Fibroblast of villous mesenchyme (primary cell): ENCODE measurements around the gene ZDHHC1. TPM values are rescaled to one million over a fixed set of nuclear protein-coding genes. Genes with fewer than 3 reads are reported as not detected.
A peak's percentile ranks its signal among the peaks of the same experiment; 100 is the strongest.
"Not testable (repeated sequence)": the region's sequence is repeated elsewhere in the genome, so short reads cannot be mapped to it uniquely, and the experiment has no call there.

Experiments
- DNase-seq: peaks from one replicate; pipeline ENCODE4 v3.0.0-alpha.2; 2010; ENCODE audit warnings: low read depth
- H3K4me3 ChIP-seq: 2 replicates; pipeline ENCODE4 v1.5.1; 2011; ENCODE audit warnings: low read depth, mild to moderate bottlenecking, low read length
- total RNA-seq: library from RNA; depleted of rRNA; stranded (reverse); fragments of >200 nt; gene quantifications from 2 replicates; pipeline ENCODE4 v1.2.3, GENCODE V29; 2012
- TF ChIP-seq, protein P1 (sequence below): IDR thresholded peaks from 2 replicates; pipeline ENCODE4 v1.5.1; 2012; ENCODE audit warnings: low read depth, mild to moderate bottlenecking, low read length; ENCODE audit not compliant: insufficient read depth

The ZDHHC1 gene
- total RNA-seq, 1 donor: 5.2 TPM

DNA sequence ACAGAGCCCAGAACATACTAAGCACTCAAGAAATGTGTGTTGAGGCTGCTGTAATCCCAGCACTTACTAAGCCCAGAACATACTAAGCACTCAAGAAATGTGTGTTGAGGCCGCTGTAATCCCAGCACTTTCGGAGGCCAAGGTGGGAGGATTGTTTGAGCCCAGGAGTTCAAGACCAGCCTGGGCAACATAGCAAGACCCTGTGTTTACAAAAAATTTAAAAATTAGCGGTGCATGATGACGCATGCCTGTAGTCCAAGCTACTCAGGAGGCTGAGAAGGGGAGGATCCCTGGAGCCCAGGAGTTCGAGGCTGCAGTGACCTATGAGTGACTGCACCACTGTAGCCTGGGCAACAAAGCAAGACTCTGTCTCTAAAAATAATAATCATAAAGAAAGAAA lies 6.7 kb upstream of the ZDHHC1 start:
- H3K4me3 ChIP-seq: no peak overlapping the region
- no peak for DNase-seq
- TF ChIP-seq, protein P1, sequence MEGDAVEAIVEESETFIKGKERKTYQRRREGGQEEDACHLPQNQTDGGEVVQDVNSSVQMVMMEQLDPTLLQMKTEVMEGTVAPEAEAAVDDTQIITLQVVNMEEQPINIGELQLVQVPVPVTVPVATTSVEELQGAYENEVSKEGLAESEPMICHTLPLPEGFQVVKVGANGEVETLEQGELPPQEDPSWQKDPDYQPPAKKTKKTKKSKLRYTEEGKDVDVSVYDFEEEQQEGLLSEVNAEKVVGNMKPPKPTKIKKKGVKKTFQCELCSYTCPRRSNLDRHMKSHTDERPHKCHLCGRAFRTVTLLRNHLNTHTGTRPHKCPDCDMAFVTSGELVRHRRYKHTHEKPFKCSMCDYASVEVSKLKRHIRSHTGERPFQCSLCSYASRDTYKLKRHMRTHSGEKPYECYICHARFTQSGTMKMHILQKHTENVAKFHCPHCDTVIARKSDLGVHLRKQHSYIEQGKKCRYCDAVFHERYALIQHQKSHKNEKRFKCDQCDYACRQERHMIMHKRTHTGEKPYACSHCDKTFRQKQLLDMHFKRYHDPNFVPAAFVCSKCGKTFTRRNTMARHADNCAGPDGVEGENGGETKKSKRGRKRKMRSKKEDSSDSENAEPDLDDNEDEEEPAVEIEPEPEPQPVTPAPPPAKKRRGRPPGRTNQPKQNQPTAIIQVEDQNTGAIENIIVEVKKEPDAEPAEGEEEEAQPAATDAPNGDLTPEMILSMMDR: no peak

DNA sequence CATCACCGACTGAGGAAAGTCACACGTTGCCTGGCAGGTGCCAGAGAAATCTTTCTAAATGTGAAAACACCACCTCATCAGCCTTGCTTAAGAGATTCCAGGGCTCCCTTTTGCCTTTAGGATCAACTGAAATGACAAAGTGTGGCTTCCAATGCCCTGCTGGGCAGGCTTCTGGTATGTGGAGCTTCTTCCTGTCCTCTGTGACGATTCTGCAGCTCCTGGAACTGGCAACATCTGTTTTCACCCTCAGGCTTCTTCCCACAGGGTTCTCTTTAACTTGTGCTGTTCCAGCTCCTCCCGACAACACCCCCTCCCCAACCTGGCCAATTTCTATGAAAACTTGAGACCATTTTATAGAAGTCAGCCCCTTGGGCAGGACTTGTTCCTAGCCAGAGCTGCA lies 4.8 kb upstream of the ZDHHC1 start:
- H3K4me3 ChIP-seq: no peak overlapping the region
- no peak for DNase-seq
- TF ChIP-seq, protein P1: no peak

DNA sequence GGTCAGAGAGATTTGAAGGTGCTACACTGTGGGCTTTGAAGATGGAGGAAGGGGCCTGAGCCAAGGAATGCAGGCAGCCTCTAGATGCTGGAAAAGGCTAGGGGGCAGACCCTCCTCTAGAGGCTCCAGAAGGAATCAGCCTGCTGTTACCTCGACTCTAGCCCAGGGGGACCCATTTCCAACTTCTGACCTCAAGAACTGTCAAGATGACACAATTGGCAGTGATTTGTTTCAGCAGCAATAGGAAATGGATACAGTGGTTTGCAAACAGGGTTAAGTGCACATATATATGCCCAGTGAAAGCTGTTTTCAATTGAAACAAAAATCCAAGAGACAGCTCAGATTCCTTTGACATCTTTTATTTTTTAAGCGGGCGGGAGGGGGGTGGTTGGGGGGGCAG lies 3.7 kb upstream of the ZDHHC1 start:
- DNase-seq: no peak
- TF ChIP-seq, protein P1: no peak
- no peak overlapping the region for H3K4me3 ChIP-seq

DNA sequence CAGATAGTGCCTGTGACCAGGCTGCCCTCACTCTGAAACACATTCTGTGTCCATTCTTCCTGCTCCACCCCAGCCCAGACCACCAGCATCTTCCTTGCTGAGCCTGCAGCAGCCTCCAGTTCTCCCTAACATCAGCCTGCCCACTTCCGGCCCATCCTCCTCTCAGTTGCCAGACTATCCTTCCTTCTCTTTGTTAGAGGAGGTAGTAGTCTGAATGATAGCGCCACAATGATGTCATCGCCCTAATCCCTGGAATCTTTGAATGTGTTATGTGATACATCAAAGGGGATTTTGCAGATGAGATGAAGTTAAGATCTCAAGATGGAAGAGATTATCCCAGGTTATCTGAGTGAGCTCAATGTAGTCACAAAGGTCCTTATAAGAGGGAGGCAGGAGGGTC lies 3.2 kb upstream of the ZDHHC1 start:
- TF ChIP-seq, protein P1: no peak
- DNase-seq: no peak
- no peak overlapping the region for H3K4me3 ChIP-seq

DNA sequence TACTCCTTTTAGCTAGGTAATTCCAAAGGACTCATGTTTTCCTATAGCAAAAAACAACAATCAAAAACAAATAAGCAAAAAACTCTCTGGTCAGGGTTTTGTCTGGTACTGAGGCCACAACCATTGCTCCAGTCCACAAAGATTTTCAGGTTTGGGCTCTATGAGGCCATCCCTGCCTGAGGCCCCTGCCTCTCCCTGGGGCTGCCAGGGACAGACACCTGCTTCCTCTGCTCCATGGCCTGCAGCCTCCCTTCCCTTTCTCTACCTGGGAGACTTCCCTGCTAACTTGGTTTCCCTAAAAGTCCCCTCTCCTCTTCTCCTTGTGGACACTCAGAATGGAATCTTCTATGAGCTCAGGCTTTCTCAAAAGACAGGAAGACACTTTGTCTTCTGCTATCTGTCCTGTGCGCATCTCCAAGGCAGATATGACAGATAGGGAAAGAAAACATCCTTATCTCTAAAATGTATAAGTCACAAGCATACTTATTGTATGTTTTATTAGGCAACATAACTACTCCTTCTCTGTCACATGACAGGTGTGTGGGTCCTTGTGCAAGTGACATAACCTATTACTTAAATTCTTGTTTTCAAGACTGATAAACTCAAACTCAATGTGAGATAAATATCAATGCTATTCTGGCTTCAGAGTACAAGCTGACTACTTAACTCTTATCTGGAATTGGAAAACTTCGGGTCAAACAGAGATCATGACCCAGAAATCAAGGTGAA lies 1.2 kb upstream of the ZDHHC1 start:
- TF ChIP-seq, protein P1: no peak
- H3K4me3 ChIP-seq: no peak overlapping the region
- DNase-seq: no peak

- DNase-seq: not testable (repeated sequence)
- H3K4me3 ChIP-seq: peak overlapping the region; percentile 78
These were observed 856 bp downstream of the ZDHHC1 start for GRCh38 chr16:67415421-67415820.

- H3K4me3 ChIP-seq: no peak overlapping the region
- TF ChIP-seq, protein P1: no peak
- DNase-seq: peak; percentile 49
These were observed 2.0 kb downstream of the ZDHHC1 start for GRCh38 chr16:67413978-67414911.
